SK-N-MC (cell line): ENCODE data around the gene KRTAP4-1.

Experiments used
- EZH2 ChIP-seq: fragments of 200-600 bp; sonication (generic); IDR thresholded peaks from one replicate; pipeline ENCODE4 v1.6.1; 2017; ENCODE audit warnings: antibody characterized with exemption
- POLR2AphosphoS5 ChIP-seq: IDR thresholded peaks from 2 replicates; pipeline ENCODE4 v1.6.1; 2012; ENCODE audit warnings: mild to moderate bottlenecking, low read depth, low read length, borderline replicate concordance

- TF ChIP-seq POLR2AphosphoS5: no peak
- TF ChIP-seq EZH2: no peak
Measured at GRCh38 chr17:41226051-41226450, 41.3 kb upstream of the KRTAP4-1 start.
